DMS 273 treated with DMSO at 0.1 percent for 48 hours (cell line): Measurements from ENCODE around the gene PHTF2.
"Not testable (repeated sequence)": the region's sequence is repeated elsewhere in the genome, so short reads cannot be mapped to it uniquely, and the experiment has no call there.

Source experiments
- DNase-seq: peaks from one replicate; lab custom pipeline; 2025; lab: John Stamatoyannopoulos, UW

The PHTF2 gene

GRCh38 chr7:77989981-77990566 is 191.5 kb downstream of the PHTF2 start:
- no peak for DNase-seq

- no peak for DNase-seq
Measured at GRCh38 chr7:77991656-77992055, 193.1 kb downstream of the PHTF2 start.

GRCh38 chr7:77993838-77994237 is 195.3 kb downstream of the PHTF2 start:
- DNase-seq = no peak

GRCh38 chr7:77995717-77996116 is 197.1 kb downstream of the PHTF2 start:
- DNase-seq = no peak

- DNase-seq = not testable (repeated sequence)
Measured at GRCh38 chr7:77999168-77999567, 200.6 kb downstream of the PHTF2 start.

- no peak for DNase-seq
Measured at GRCh38 chr7:78002021-78002420, 203.4 kb downstream of the PHTF2 start.

GRCh38 chr7:78002715-78003114 is 204.1 kb downstream of the PHTF2 start:
- no peak for DNase-seq

GRCh38 chr7:78006063-78006755 is 207.6 kb downstream of the PHTF2 start:
- DNase-seq = no peak
